G401.6 (cell line): ENCODE data around the gene CRYGS.
"Not testable (repeated sequence)": the region's sequence is repeated elsewhere in the genome, so short reads cannot be mapped to it uniquely, and the experiment has no call there.

Source experiments
- FAIRE-seq: peaks from 2 replicates; lab custom pipeline; 2012; peaks lifted over from hg19 to GRCh38; lab: Jason Lieb, UNC

CRYGS gene

DNA sequence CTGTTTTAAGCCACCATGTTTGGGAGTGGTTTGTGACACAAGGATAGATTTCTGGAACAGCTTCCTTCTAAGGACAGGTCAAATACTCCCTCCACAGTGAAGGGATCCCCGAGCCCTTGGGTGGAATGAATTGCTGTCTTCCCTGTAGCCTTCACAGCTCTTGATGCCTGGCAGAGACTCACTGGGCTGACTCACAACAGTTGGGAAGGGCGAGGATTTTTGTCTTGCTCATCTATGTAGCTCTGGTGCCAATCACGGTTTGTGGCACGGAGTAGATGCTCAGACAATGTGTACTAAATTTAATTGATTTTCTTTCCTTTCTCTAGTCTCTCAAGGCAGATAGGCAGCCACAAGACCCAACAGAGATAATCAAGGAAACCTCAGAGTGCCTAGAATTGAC, 27.0 kb downstream of the CRYGS start:
- no peak for FAIRE-seq

DNA sequence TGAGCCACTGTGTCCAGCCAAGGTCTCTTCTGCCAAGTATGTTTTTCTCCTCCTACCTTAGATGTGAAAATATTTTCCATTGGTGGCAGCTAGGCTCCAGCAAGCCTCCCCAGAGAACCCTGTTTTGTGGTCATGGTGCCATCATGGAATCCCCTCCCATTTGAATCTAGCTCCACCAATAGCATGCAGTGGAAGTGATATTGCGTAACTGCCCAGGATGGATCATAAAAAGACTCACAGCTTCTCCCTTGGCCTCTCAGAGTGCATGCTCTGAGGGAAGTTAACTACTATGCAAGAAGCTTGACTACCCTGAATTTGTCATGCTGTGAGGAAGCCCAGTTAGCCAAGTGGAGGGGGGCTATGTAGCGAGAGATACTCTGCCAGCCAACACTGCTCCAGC, 27.5 kb downstream of the CRYGS start:
- FAIRE-seq = no peak

- FAIRE-seq = no peak
Observed at GRCh38 chr3:186515125-186515524, 29.1 kb downstream of the CRYGS start.

DNA sequence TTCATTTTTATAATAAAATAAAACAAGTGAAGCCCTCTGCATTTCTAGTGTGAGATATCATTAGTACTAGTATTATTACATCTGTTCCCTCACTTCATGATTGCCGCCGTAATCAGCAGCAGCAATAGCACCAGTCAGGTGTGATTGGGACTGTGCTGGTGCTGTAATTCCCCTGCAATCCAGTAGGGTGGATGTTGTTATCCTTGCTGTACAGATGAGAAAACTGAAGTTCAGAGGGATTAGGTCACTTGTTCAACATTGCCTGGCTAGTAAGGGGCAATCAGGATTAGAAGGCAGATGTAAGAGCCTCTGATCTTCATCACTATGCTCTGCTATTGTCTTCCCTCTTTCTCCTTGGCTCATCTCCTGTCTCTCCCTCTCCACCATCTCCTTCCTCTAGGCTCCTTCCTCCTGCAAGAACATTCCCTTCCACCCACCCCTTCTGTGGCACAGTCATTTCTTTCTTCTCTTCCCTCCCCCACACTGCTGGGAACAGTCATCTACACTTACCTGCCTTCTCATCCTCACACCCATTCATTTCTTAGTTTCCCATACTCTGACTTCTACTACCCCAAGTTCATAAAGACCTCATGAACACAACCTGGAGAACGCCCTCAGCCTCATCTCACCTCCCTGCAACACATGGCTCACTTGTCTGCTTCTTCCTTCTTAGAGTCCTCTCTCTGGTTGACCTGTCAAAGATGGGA, 29.7 kb downstream of the CRYGS start:
- FAIRE-seq = no peak

- no peak for FAIRE-seq
Observed at GRCh38 chr3:186513386-186513785, 30.8 kb downstream of the CRYGS start.

- FAIRE-seq = no peak
Observed at GRCh38 chr3:186512570-186513302, 31.4 kb downstream of the CRYGS start.

- no peak for FAIRE-seq
Observed at GRCh38 chr3:186511702-186512101, 32.5 kb downstream of the CRYGS start.

- no peak for FAIRE-seq
Observed at GRCh38 chr3:186511245-186511644, 32.9 kb downstream of the CRYGS start.

- no peak for FAIRE-seq
Observed at GRCh38 chr3:186510374-186511079, 33.7 kb downstream of the CRYGS start.

DNA sequence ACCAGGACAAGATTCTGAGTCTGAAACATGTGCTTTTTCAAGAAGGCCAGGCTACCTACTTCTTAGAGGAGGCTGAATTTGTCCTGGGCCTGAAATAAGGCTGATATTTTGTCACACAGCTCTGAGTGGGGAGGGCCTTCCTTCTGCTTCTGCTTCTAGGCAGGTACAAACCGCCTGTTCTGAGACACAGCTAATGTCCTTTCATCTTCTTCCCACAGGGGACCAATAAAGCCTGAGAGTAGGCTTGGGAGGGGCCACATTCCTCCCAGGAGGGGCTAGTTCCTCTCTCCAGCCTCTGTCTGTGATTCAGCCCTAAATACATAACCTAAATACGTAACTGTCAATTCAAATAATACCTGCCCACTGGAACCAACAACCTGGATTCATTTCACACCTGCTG, 34.8 kb downstream of the CRYGS start:
- no peak for FAIRE-seq

DNA sequence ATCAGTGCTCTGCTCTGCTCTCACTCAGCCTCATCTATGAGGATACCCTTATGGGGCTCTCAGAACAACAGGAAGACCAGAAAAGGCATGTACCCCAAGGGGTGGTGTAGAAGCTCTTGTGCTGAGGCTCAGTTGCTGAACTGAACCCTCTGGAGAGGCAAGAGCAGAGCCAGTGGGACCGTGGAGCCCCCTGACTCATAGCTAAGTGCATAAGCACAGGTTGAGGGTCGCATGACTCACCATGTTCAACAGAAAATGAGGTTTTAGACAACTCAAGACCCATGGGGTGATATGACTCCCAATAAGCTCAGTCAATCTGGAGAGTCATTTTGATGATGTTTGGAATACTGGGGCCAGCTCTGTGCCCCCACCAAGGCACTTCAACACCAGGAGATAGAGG, 37.3 kb downstream of the CRYGS start:
- FAIRE-seq = no peak

DNA sequence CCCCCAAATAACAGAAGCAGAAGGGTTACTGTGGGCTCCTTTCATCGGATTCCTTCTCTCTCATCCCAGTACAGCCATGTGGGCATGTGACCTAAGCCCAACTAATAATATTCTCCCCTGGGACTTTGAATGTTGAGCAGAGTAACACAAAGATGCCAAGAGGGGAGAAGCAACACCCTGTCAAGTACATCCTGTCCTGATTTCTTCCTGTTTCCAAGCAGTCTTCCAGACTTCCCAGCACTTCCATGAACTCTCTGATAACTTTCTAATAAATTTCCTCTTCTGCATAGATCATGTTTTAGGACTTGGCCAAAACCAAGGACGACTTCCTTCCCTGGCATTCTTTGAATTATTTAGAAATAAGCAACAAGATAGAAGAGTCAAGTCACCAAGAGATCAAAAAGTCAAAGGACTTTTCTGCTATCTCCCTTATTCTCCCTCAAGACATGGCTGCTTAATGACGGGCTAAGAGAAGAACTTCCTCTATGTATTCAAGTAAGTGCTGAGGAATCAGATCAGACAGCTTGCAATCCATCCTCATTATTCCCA, 37.9 kb downstream of the CRYGS start:
- FAIRE-seq = no peak

GRCh38 chr3:186502966-186503712, 41.0 kb downstream of the CRYGS start:
- FAIRE-seq = no peak

GRCh38 chr3:186502138-186502948, 41.8 kb downstream of the CRYGS start:
- FAIRE-seq = no peak

GRCh38 chr3:186499949-186500348, 44.2 kb downstream of the CRYGS start:
- not testable (repeated sequence) for FAIRE-seq

- FAIRE-seq = not testable (repeated sequence)
Observed at GRCh38 chr3:186498022-186498421, 46.2 kb downstream of the CRYGS start.

GRCh38 chr3:186497608-186498007, 46.6 kb downstream of the CRYGS start:
- no peak for FAIRE-seq

DNA sequence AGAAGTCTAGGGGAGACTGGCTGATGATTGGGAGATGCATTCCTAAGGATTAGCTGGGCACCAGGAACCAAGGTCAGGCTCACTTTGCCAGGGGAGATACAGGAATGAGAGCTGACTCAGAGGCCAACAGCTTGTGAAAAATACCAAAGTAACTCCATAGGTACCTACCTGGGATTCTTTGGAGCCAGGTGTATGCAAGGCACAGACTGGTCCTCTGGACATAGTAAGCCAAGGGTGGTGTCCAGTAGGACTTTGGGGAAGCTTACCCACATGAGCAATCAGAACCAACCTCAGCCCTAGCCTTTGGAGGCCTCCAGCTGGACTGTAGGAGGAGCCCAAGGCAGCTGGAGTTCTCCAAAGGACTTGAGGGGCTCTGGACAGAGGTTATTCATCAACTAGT, 47.5 kb downstream of the CRYGS start:
- FAIRE-seq = no peak

DNA sequence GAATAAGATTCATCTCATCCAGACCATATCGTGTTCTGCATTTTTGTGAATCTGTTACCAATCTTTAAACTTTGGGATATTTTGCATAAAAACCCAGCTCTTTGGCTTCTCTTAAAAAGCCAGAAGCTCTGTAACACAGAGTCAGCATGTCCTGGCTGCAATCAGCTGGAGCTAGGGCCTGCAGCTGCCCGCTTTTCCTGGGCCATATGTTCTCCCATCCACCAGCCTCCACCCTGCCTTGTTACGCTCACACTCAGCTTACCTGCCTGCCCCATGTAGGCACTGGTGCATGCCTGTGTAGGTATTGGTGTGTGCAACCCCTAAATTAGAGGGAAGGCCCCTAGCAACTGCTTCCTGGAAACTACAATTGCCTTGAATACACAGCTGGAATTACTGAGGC, 48.2 kb downstream of the CRYGS start:
- no peak for FAIRE-seq

DNA sequence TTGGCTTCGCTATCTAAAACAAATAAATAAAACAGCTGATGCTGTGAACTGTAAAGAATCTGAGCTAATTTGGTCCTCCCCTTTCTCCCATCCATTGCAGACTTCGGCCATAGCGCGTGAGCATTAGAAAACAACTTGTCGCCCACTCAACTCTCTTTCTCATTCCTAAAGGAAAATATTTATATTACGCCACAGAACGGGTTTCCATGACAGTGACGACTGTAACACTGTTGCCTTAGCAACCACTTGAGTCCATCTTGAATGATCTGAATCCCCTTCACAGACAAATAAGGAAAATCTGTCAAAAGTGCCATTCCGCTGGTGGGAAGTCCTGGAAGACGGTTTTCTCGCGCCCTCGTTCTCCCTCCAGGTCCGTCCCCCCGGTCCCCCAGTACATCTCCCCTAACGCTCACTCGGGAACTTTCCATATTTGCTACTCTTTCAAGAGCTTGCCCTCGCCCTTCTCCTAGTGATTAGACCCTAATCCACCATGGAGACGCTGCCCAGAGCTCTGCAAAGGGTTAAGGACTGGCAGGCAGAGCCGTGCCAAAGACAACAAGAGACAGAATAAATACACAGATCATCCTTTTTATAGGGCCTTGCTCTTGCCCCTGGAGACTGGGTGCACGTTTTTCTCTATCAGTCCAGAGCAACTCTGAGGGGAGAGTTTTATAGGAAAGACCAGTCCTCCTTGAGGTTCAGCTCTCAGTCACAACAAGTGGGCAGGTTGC, 50.5 kb downstream of the CRYGS start:
- FAIRE-seq = no peak
